ENCODE results near the gene MTHFD1.

GRCh38 chr14:64454671-64455070, 66.5 kb downstream of the MTHFD1 start:
- TF ChIP-seq CTCF (IDR thresholded peaks at IDR 0.05): no peak
- no peak for TF ChIP-seq POLR2A (IDR thresholded peaks at IDR 0.05)

Data from testis (tissue), 2 donors.